H1 (cell line): ENCODE data around the gene NPHP4. TPM values are rescaled to one million over a fixed set of nuclear protein-coding genes. Genes with fewer than 3 reads are reported as not detected.

ENCODE experiments used
- CTCF ChIA-PET: fragments of 300-600 bp; sonication (Branson Sonifier 250); formaldehyde crosslinking; loops from one replicate; lab custom pipeline; 2021; ENCODE audit not compliant: partially characterized antibody; lab: Charles Lee
- POLR2A ChIA-PET: fragments of 300-600 bp; sonication (Branson Sonifier 250); formaldehyde crosslinking; loops from one replicate; lab custom pipeline; 2021; ENCODE audit warnings: inconsistent platforms; ENCODE audit not compliant: partially characterized antibody; lab: Charles Lee
- DNase-seq, 2 experiments: peaks; one replicate each; pipeline versions ENCODE4 v3.0.0 to v3.0.0-alpha.2; 2010 to 2022; ENCODE audit warnings: low spot score in 2 of 2, low read depth in 1 of 2, mixed read lengths in 1 of 2
- FAIRE-seq: peaks from 2 replicates; lab custom pipeline; 2011; peaks lifted over from hg19 to GRCh38; lab: Jason Lieb, UNC
- H2AFZ ChIP-seq: 2 replicates; pipeline ENCODE4 v1.8.1; 2012; ENCODE audit warnings: low read length, inconsistent platforms
- H2AK5ac ChIP-seq: 2 replicates; pipeline ENCODE4 v1.6.1; 2013; ENCODE audit warnings: low read depth, low read length
- H2BK120ac ChIP-seq: replicated peaks from 2 replicates; pipeline ENCODE3; 2013; ENCODE audit warnings: low read depth, low read length, inconsistent platforms
- H2BK12ac ChIP-seq: 2 replicates; pipeline ENCODE4 v1.6.1; 2013; ENCODE audit warnings: low read depth, low read length
- H2BK15ac ChIP-seq: 2 replicates; pipeline ENCODE4 v1.6.1; 2013; ENCODE audit warnings: low read length
- H2BK20ac ChIP-seq: 2 replicates; pipeline ENCODE4 v1.6.1; 2013; ENCODE audit warnings: low read length
- H2BK5ac ChIP-seq: 2 replicates; pipeline ENCODE4 v1.6.1; 2013; ENCODE audit warnings: low read depth, low read length
- H3K14ac ChIP-seq: 2 replicates; pipeline ENCODE4 v1.6.1; 2013; ENCODE audit warnings: inconsistent platforms; ENCODE audit not compliant: insufficient read length
- H3K18ac ChIP-seq: 2 replicates; pipeline ENCODE4 v1.6.1; 2013; ENCODE audit warnings: low read length; ENCODE audit errors: extremely low read depth
- H3K23ac ChIP-seq: 2 replicates; pipeline ENCODE4 v1.6.1; 2013; ENCODE audit warnings: inconsistent platforms; ENCODE audit not compliant: insufficient read length
- H3K23me2 ChIP-seq: 2 replicates; pipeline ENCODE4 v1.6.1; 2013; ENCODE audit warnings: low read depth, low read length
- H3K27ac ChIP-seq: 2 replicates; pipeline ENCODE4 v1.6.1; 2011; ENCODE audit warnings: low read depth, low read length, inconsistent platforms
- H3K27me3 ChIP-seq, 4 experiments: replicated peaks in 1 of 4; 1 replicate in 1 of 4; 2 replicates in 3 of 4; pipeline versions ENCODE4 v1.6.1 to v1.8.1; 2011 to 2013; ENCODE audit warnings: low read length in 3 of 4, mild to moderate bottlenecking in 3 of 4, inconsistent platforms in 2 of 4, mixed read lengths in 2 of 4, moderate library complexity in 1 of 4; ENCODE audit not compliant: control insufficient read depth in 3 of 4, insufficient read depth in 3 of 4; ENCODE audit errors: extremely low read depth in 1 of 4
- H3K36me3 ChIP-seq, 4 experiments: 2 replicates each; pipeline versions ENCODE4 v1.6.1 to v1.8.1; 2011 to 2013; ENCODE audit warnings: mild to moderate bottlenecking in 4 of 4, low read length in 3 of 4, moderate library complexity in 2 of 4, control low read depth in 1 of 4, inconsistent platforms in 1 of 4; ENCODE audit not compliant: insufficient read depth in 4 of 4, control insufficient read depth in 2 of 4
- H3K4ac ChIP-seq: replicated peaks from 2 replicates; pipeline ENCODE3; 2013; ENCODE audit warnings: low read length, low read depth, mixed read lengths, inconsistent platforms; ENCODE audit not compliant: insufficient read length
- H3K4me1 ChIP-seq, 4 experiments: replicated peaks in 1 of 4; 1 replicate in 1 of 4; 2 replicates in 3 of 4; pipeline versions ENCODE4 v1.6.1 to v1.8.1; 2011 to 2013; ENCODE audit warnings: low read length in 3 of 4, inconsistent platforms in 2 of 4, mixed read lengths in 1 of 4; ENCODE audit not compliant: insufficient read depth in 4 of 4, control insufficient read depth in 3 of 4
- H3K4me2 ChIP-seq, 2 experiments: 2 replicates each; pipeline versions ENCODE4 v1.6.1 to v1.8.1; 2011 to 2013; ENCODE audit warnings: low read depth in 2 of 2, low read length in 2 of 2, control low read depth in 1 of 2, inconsistent platforms in 1 of 2, mild to moderate bottlenecking in 1 of 2; ENCODE audit not compliant: insufficient read depth in 1 of 2
- H3K4me3 ChIP-seq, 4 experiments: fragments of 200-600, 300-600 bp in 1 of 4; sonication (generic), shearing (Covaris generic), sonication (Bioruptor Twin) in 1 of 4; 2 replicates each; pipeline versions ENCODE4 v1.5.1 to v1.8.1; 2011 to 2016; ENCODE audit warnings: low read length in 4 of 4, low read depth in 3 of 4, control low read depth in 2 of 4, inconsistent platforms in 2 of 4, mild to moderate bottlenecking in 2 of 4, mixed read lengths in 1 of 4, moderate library complexity in 1 of 4; ENCODE audit not compliant: insufficient read depth in 2 of 4; ENCODE audit errors: extremely low read depth in 1 of 4
- H3K56ac ChIP-seq: replicated peaks from 2 replicates; pipeline ENCODE3; 2013; ENCODE audit warnings: low read depth, mild to moderate bottlenecking, mixed read lengths, low read length, inconsistent platforms; ENCODE audit not compliant: insufficient read length
- H3K79me1 ChIP-seq: 2 replicates; pipeline ENCODE4 v1.6.1; 2013; ENCODE audit warnings: low read depth, low read length, control low read depth
- H3K79me2 ChIP-seq, 2 experiments: 2 replicates each; pipeline versions ENCODE4 v1.6.1 to v1.8.1; 2012 to 2013; ENCODE audit warnings: low read length in 2 of 2, mild to moderate bottlenecking in 2 of 2, inconsistent platforms in 1 of 2; ENCODE audit not compliant: insufficient read depth in 2 of 2, control insufficient read depth in 1 of 2
- H3K9ac ChIP-seq, 4 experiments: replicated peaks in 1 of 4; 1 replicate in 1 of 4; 2 replicates in 3 of 4; pipeline versions ENCODE4 v1.6.1 to v1.8.1; 2011 to 2013; ENCODE audit warnings: low read depth in 3 of 4, low read length in 3 of 4, control low read depth in 2 of 4, mild to moderate bottlenecking in 2 of 4, moderate library complexity in 2 of 4, inconsistent platforms in 1 of 4; ENCODE audit errors: extremely low read depth in 1 of 4
- H3K9me3 ChIP-seq, 2 experiments: 2 replicates each; pipeline versions ENCODE4 v1.6.1 to v1.8.1; 2012 to 2013; ENCODE audit warnings: mild to moderate bottlenecking in 2 of 2, moderate library complexity in 2 of 2, control low read depth in 1 of 2, inconsistent platforms in 1 of 2, low read depth in 1 of 2, low read length in 1 of 2, mixed read lengths in 1 of 2; ENCODE audit not compliant: insufficient read depth in 2 of 2
- H4K20me1 ChIP-seq, 2 experiments: replicated peaks in 1 of 2; 2 replicates each; pipeline versions ENCODE3 to v1.8.1; 2011 to 2013; ENCODE audit warnings: inconsistent platforms in 2 of 2, low read length in 2 of 2, mild to moderate bottlenecking in 1 of 2; ENCODE audit not compliant: insufficient read depth in 2 of 2, control insufficient read depth in 1 of 2
- H4K5ac ChIP-seq: 2 replicates; pipeline ENCODE4 v1.6.1; 2013; ENCODE audit warnings: low read length, low read depth, mixed read lengths, inconsistent platforms; ENCODE audit not compliant: insufficient read length
- H4K8ac ChIP-seq: 2 replicates; pipeline ENCODE4 v1.8.0; 2013; ENCODE audit warnings: mild to moderate bottlenecking, moderate library complexity, low read length, inconsistent platforms; ENCODE audit not compliant: insufficient read depth; ENCODE audit errors: extremely low read depth
- H4K91ac ChIP-seq: replicated peaks from 2 replicates; pipeline ENCODE3; 2013; ENCODE audit warnings: low read length, mixed read lengths, inconsistent platforms; ENCODE audit not compliant: insufficient read length
- GTF2F1 ChIP-seq: IDR thresholded peaks from 2 replicates; pipeline ENCODE4 v1.6.1; 2012; ENCODE audit warnings: low read depth, low read length, improper control_type of control experiment, borderline replicate concordance
- HDAC2 ChIP-seq, 2 experiments: fragments of 300-600 bp in 1 of 2; sonication (generic) in 1 of 2; IDR thresholded peaks; 2 replicates each; pipeline ENCODE4 v1.6.1; 2011 to 2012; ENCODE audit warnings: low read depth in 2 of 2, low read length in 2 of 2, mild to moderate bottlenecking in 2 of 2, moderate library complexity in 2 of 2, borderline replicate concordance in 1 of 2, inconsistent platforms in 1 of 2
- RAD21 ChIP-seq, 2 experiments: IDR thresholded peaks in 1 of 2; conservative IDR thresholded peaks in 1 of 2; 2 replicates each; pipeline ENCODE4 v1.6.1; 2011; ENCODE audit warnings: low read depth in 2 of 2, low read length in 2 of 2, improper control_type of control experiment in 1 of 2, inconsistent platforms in 1 of 2, mild to moderate bottlenecking in 1 of 2, moderate library complexity in 1 of 2
- RXRA ChIP-seq: IDR thresholded peaks from 2 replicates; pipeline ENCODE4 v1.6.1; 2011; ENCODE audit warnings: low read depth, mild to moderate bottlenecking, low read length, moderate library complexity; ENCODE audit not compliant: insufficient read depth
- TEAD4 ChIP-seq: IDR thresholded peaks from 2 replicates; pipeline ENCODE4 v1.6.1; 2012; ENCODE audit warnings: low read depth, low read length, inconsistent platforms, mixed read lengths
- WGBS, 2 experiments: shearing (Covaris generic) in 1 of 2; methylation state at CpG; one replicate each; pipeline versions ENCODE4 v1.1.6 to v1.1.7; 2013 to 2015; ENCODE audit warnings: low lambda C conversion rate in 2 of 2, mixed read lengths in 2 of 2, inconsistent platforms in 1 of 2, low coverage in 1 of 2, missing lambda C conversion rate in 1 of 2; ENCODE audit not compliant: insufficient replicate concordance in 2 of 2, insufficient coverage in 1 of 2, insufficient read length in 1 of 2; ENCODE audit errors: extremely low coverage in 1 of 2, missing lambda C conversion rate in 1 of 2; 5-methylcytosine and 5-hydroxymethylcytosine counted together
- polyA plus RNA-seq, 7 experiments: library from polyadenylated mRNA; depleted of rRNA in 3 of 7; stranded (reverse) in 5 of 7; unstranded in 2 of 7; fragments of >200 nt in 5 of 7; fragments of 200-250 nt in 2 of 7; gene quantifications; 1 replicate in 5 of 7; 2 replicates in 1 of 7; 4 replicates in 1 of 7; pipeline versions ENCODE4 v1.2.1 to v1.2.3, GENCODE V29; 2011 to 2013; ENCODE audit warnings: missing spikeins in 2 of 7, mixed read lengths in 2 of 7
- total RNA-seq: library from RNA; stranded (reverse); fragmentation: NEBNext Ultra II Directional; extraction: Animal tissue kit (Norgen Biotek cat#: 25700); gene quantifications from 2 replicates; pipeline ENCODE4 v1.2.1, GENCODE V29; 2021
- TF ChIP-seq, protein P1 (sequence below), 3 experiments: IDR thresholded peaks; 1 replicate in 2 of 3; 2 replicates in 1 of 3; pipeline versions ENCODE4 v1.5.1 to v1.6.1; 2011; ENCODE audit warnings: low read length in 3 of 3, mild to moderate bottlenecking in 3 of 3, inconsistent platforms in 2 of 3, low read depth in 1 of 3, moderate library complexity in 1 of 3; ENCODE audit not compliant: insufficient read depth in 1 of 3; ENCODE audit errors: control extremely low read depth in 1 of 3

The NPHP4 gene
- total and polyA plus RNA-seq, 2 of the 8 experiments (the other 6 are each of a cell fraction or from before 2014, with no cell fraction given) = 5.8 to 14.0 TPM

DNA sequence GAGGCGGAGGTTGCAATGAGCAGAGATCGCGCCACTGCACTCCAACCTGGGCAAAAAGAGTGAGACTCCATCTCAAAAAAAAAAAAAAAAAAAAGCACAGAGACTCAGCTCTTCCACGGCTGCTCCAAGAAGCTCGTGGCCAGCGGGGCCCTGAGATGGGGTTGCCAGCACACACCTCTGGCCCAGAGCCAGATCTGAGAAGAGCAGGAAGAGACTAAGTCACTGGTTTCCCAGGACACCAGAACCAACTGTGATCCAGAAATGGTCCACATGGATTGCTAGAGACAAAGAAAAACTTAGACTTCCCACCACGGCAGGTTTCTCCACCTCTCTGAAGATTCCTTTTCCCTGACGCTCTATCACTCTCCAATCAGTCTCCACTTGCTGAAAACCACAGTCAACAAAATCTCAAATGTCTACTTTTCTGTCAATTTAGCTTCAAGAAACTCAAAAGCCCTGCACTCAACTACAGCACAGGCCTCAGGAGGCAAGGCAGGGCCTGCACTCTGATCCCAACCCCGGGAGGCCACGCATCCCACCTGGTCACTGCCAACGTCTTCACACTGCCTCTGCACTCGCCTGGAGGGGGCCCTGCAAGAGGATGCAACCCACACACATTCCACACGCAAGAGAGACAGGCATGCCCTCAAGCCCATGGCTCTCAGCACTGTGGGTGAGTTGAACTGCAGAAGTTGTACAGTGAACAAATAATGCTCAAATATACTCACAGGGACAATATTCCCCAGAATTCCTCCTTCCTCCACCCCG lies 79.0 kb downstream of the NPHP4 start:
- Histone ChIP-seq H3K23me2 (no peaks in the 10 kb centered on the region), H4K8ac (peak overlapping the region; percentile 22; the same call in 1 of the 2 replicates), H3K9me3 (no peaks in the 10 kb centered on the region), H3K4me3 (no peak overlapping the region), H2BK5ac (no peak overlapping the region), H3K36me3 (no peaks in the 10 kb centered on the region), H2BK120ac (no peak overlapping the region), H4K5ac (no peak overlapping the region), H3K4me1 (peaks cover 0 to 10% (median 2%) of the 10 kb centered on the region in 4 experiments; a peak in 2 of 7 replicates), H3K23ac (no peak overlapping the region), H2BK15ac (no peak overlapping the region), H3K27me3 (no peaks in the 10 kb centered on the region), H2BK12ac (no peak overlapping the region), H3K56ac (no peak overlapping the region), H3K27ac (no peak overlapping the region), H2AK5ac (no peak overlapping the region), H3K4ac (no peak overlapping the region), H3K9ac (no peak overlapping the region), H4K20me1 (peaks cover 1 to 3% of the 10 kb centered on the region in 2 experiments), H3K18ac (no peak overlapping the region), H3K4me2 (no peak overlapping the region), H2BK20ac (no peak overlapping the region), H3K79me2 (no peaks in the 10 kb centered on the region), H3K14ac (no peak overlapping the region), H4K91ac (no peak overlapping the region), H3K79me1 (no peaks in the 10 kb centered on the region), H2AFZ (no peak overlapping the region)
- no peak for FAIRE-seq
- WGBS, 2 experiments = 90% methylated on average over 11 of the region's 14 CpGs; no CpG with 5 or more reads in 1 of the 2 experiments
- ChIA-PET CTCF (interaction anchor here (0.6 to 1.5 kb wide), 8 partner anchors 13 to 168 kb away, joined by 3 to 6 read pairs (median 3); no protein-coding TSS in a partner anchor), POLR2A (interaction anchor here (1.2 kb wide), 1 partner anchor 14 kb away, joined by 3 read pairs; no protein-coding TSS in a partner anchor)
- TF ChIP-seq RAD21 (IDR thresholded peaks at IDR 0.05 in 1 of 2, conservative IDR thresholded peaks at IDR 0.05 in 1 of 2; ENCODE audit: low read depth in 2 of 2, low read length in 2 of 2) = no peak
- no peak for TF ChIP-seq HDAC2 (IDR thresholded peaks at IDR 0.05; ENCODE audit: borderline replicate concordance in 1 of 2, low read depth in 2 of 2, low read length in 2 of 2)
- TF ChIP-seq, protein P1, sequence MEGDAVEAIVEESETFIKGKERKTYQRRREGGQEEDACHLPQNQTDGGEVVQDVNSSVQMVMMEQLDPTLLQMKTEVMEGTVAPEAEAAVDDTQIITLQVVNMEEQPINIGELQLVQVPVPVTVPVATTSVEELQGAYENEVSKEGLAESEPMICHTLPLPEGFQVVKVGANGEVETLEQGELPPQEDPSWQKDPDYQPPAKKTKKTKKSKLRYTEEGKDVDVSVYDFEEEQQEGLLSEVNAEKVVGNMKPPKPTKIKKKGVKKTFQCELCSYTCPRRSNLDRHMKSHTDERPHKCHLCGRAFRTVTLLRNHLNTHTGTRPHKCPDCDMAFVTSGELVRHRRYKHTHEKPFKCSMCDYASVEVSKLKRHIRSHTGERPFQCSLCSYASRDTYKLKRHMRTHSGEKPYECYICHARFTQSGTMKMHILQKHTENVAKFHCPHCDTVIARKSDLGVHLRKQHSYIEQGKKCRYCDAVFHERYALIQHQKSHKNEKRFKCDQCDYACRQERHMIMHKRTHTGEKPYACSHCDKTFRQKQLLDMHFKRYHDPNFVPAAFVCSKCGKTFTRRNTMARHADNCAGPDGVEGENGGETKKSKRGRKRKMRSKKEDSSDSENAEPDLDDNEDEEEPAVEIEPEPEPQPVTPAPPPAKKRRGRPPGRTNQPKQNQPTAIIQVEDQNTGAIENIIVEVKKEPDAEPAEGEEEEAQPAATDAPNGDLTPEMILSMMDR (IDR thresholded peaks at IDR 0.05; ENCODE audit: control extremely low read depth in 1 of 3, insufficient read depth in 1 of 3, low read depth in 1 of 3, low read length in 3 of 3) = no peak
- no peak for TF ChIP-seq GTF2F1
- no peak for TF ChIP-seq TEAD4
- TF ChIP-seq RXRA = no peak
- DNase-seq = peak in 1 of 2 experiments; percentile 42
